HL-60 (cell line): ENCODE data around the gene HOXD13.

ENCODE experiments used
- POLR2AphosphoS5 ChIP-seq: IDR thresholded peaks from 2 replicates; pipeline ENCODE4 v1.6.1; 2012; ENCODE audit warnings: low read depth
- REST ChIP-seq: IDR thresholded peaks from 2 replicates; pipeline ENCODE4 v1.6.1; 2012; ENCODE audit warnings: low read depth; ENCODE audit not compliant: insufficient replicate concordance
- SPI1 ChIP-seq: IDR thresholded peaks from 2 replicates; pipeline ENCODE4 v1.6.1; 2012; ENCODE audit warnings: low read depth, mild to moderate bottlenecking, borderline replicate concordance
- TF ChIP-seq, protein P1 (sequence below): IDR thresholded peaks from one replicate; pipeline ENCODE4 v1.5.1; 2011; ENCODE audit warnings: low read length, control low read depth, inconsistent platforms; ENCODE audit not compliant: insufficient read depth

GRCh38 chr2:176085861-176086771 is 6.4 kb upstream of the HOXD13 start:
- TF ChIP-seq, protein P1, sequence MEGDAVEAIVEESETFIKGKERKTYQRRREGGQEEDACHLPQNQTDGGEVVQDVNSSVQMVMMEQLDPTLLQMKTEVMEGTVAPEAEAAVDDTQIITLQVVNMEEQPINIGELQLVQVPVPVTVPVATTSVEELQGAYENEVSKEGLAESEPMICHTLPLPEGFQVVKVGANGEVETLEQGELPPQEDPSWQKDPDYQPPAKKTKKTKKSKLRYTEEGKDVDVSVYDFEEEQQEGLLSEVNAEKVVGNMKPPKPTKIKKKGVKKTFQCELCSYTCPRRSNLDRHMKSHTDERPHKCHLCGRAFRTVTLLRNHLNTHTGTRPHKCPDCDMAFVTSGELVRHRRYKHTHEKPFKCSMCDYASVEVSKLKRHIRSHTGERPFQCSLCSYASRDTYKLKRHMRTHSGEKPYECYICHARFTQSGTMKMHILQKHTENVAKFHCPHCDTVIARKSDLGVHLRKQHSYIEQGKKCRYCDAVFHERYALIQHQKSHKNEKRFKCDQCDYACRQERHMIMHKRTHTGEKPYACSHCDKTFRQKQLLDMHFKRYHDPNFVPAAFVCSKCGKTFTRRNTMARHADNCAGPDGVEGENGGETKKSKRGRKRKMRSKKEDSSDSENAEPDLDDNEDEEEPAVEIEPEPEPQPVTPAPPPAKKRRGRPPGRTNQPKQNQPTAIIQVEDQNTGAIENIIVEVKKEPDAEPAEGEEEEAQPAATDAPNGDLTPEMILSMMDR, result no peak
- no peak for TF ChIP-seq POLR2AphosphoS5
- no peak for TF ChIP-seq SPI1
- TF ChIP-seq REST, result no peak
